Pancreas (tissue), 10 donors: ENCODE data around the gene FADS3. TPM values are rescaled to one million over a fixed set of nuclear protein-coding genes. Genes with fewer than 3 reads are reported as not detected.

ENCODE experiments used
- ATAC-seq, 4 donors: fragments of 200-7000 bp; cut with Tn5 transposase; one replicate each; pipeline versions ENCODE4 v1.8.0 to v1.9.1; 2020; ENCODE audit warnings: mild to moderate bottlenecking in 4 of 4, moderate library complexity in 4 of 4
- DNase-seq, 6 donors: peaks; one replicate each; pipeline ENCODE4 v3.0.0-alpha.2; 2020
- FAIRE-seq: peaks from 2 replicates; lab custom pipeline; 2012; peaks lifted over from hg19 to GRCh38; lab: Jason Lieb, UNC
- H3K27ac ChIP-seq, 4 donors: fragments of 200-600 bp; sonication (generic); 1 replicate in 3 of 4; 2 replicates in 1 of 4; pipeline versions ENCODE4 v1.5.0 to v1.8.0; 2020
- H3K27me3 ChIP-seq, 4 donors: fragments of 200-600 bp; one replicate each; pipeline ENCODE4 v1.8.0; 2021
- H3K36me3 ChIP-seq, 3 donors: fragments of 200-600 bp; sonication (generic) in 1 of 3; one replicate each; pipeline versions ENCODE4 v1.5.0 to v1.8.0; 2020 to 2021
- H3K4me1 ChIP-seq, 3 donors: fragments of 200-600 bp; one replicate each; pipeline ENCODE4 v1.8.0; 2021
- H3K4me3 ChIP-seq, 4 donors: fragments of 200-600 bp; sonication (generic) in 2 of 4; one replicate each; pipeline versions ENCODE4 v1.5.0 to v1.8.0; 2020 to 2021
- H3K9me3 ChIP-seq, 4 donors: fragments of 200-600 bp; one replicate each; pipeline ENCODE4 v1.8.0; 2021
- CTCF ChIP-seq, 4 donors: fragments of 200-600 bp; sonication (generic) in 3 of 4; IDR thresholded peaks; one replicate each; pipeline versions ENCODE4 v1.5.0 to v1.8.0; 2021; ENCODE audit warnings: antibody characterized with exemption in 4 of 4
- WGBS, 2 donors: extraction: QIAGEN DNeasy Blood & Tissue Kit; methylation state at CpG; one replicate each; pipeline ENCODE4 v1.1.7; 2013; 5-methylcytosine and 5-hydroxymethylcytosine counted together
- intact Hi-C, 3 donors: fragments of 100-400 bp; cut with DNase I; formaldehyde crosslinking; loops; one replicate each; pipeline versions ENCODE4 v1.11.1 to v1.14.2; 2022
- polyA plus RNA-seq, 2 donors: library from polyadenylated mRNA; stranded (reverse); fragments of 200-250 nt; gene quantifications; one replicate each; pipeline ENCODE4 v1.2.3, GENCODE V29; 2013
- total RNA-seq, 6 donors: library from RNA; stranded (reverse); fragmentation: NEBNext Ultra II Directional in 4 of 6; extraction: Animal tissue kit (Norgen Biotek cat#: 25700) in 4 of 6; gene quantifications; one replicate each; pipeline versions ENCODE4 v1.2.1 to v1.2.4, GENCODE V29; 2021 to 2023
- donor health status: healthy with polysubstance abuse.
- donor health status: DM: no; HTN: no; CAD: no; lungs with moderate emphysema.
- donor health status: DM: no; HTN: no; CAD: no.
- donor health status: control.
- donor health status: control.
- donor health status: Bipolar disorder and iron deficiency.
- donor health status: DM: yes; HTN: yes; CAD: no.
- donor health status: DM: no; HTN: no; CAD: no.
- donor health status: DM: no; HTN: no; CAD: no.
- donor health status: DM: yes; HTN: yes; CAD: no.

Gene FADS3
- total and polyA plus RNA-seq, 8 donors = 11.2 to 42.7 (median 19.9) TPM

- intact Hi-C loops = no loop called here
- FAIRE-seq = no peak
- WGBS, 2 donors = 95% methylated on average over 8 of the region's 8 CpGs
Measured at GRCh38 chr11:61836193-61836592, 55.2 kb downstream of the FADS3 start.

DNA sequence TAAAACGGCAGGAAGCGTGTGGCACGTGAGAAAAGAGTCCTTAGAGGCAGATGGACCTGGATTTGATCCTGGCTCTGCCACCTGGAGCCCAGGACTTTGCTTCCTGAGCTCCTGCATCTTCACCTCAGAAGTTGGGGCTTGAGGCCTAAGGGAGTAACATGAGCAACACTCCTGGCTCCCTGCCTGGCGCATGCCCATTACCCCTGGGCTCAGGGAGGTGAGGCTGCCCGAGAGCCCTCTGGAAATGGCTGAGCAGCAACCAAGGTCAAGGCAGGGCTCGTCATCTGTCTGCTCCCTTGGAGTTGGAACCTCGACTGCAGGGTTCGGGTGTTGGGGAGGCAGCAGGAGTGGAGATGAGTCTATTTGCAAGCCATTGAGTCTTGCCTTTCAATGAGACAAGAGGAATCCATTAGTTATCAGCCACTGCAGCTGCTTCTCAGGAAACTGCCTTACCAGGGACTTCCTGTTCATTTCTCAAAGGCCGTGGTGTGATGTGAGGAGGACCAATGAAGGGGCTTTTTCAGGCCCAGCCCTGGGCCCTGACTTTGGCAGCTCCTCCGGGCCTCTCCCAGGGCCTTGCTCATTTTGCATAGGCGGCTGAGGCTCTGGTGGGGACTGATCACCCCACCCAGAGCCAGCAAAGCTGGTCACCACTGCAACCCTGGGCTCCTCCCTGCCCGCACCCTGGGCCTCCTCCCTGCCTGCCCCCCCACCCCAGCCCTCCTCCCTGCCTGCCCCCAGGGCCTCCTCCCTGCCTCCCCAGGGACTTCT lies 56.9 kb downstream of the FADS3 start:
- peak overlapping the region in 1 of 4 donors; percentile 4 for H3K27ac ChIP-seq
- intact Hi-C loops = no loop called here
- WGBS, 2 donors = 60 to 70% methylated on average over 11 to 12 of the region's 12 CpGs
- no peak for TF ChIP-seq CTCF (IDR thresholded peaks at IDR 0.05)
- peaks cover 0 to under 1% (median 0%) of the 10 kb centered on the region in 3 donors for H3K4me1 ChIP-seq
- no peaks in the 10 kb centered on the region for H3K36me3 ChIP-seq
- ATAC-seq = peak in 3 of 4 donors; percentile 53 to 63 (median 59)
- H3K9me3 ChIP-seq = no peaks in the 10 kb centered on the region
- DNase-seq = no peak
- no peaks in the 10 kb centered on the region for H3K27me3 ChIP-seq
- FAIRE-seq = no peak
- no peak overlapping the region for H3K4me3 ChIP-seq

More at GRCh38 chr11:61836193-61836592, 55.2 kb downstream of the FADS3 start:
- ATAC-seq = no peak
- Histone ChIP-seq H3K36me3 (no peaks in the 10 kb centered on the region), H3K27me3 (no peaks in the 10 kb centered on the region), H3K9me3 (no peaks in the 10 kb centered on the region), H3K4me1 (no peaks in the 10 kb centered on the region), H3K27ac (no peak overlapping the region), H3K4me3 (no peak overlapping the region)
- no peak for TF ChIP-seq CTCF (IDR thresholded peaks at IDR 0.05)
- DNase-seq = no peak

- peak overlapping the region in 1 of 4 donors; percentile 4 for H3K27ac ChIP-seq
- H3K4me1 ChIP-seq = peaks cover 0 to 2% (median 0%) of the 10 kb centered on the region in 3 donors
- no peaks in the 10 kb centered on the region for H3K9me3 ChIP-seq
- ATAC-seq (no peak), FAIRE-seq (no peak), DNase-seq (peak in 1 of 6 donors; percentile 13)
- no peak overlapping the region for H3K4me3 ChIP-seq
- no peaks in the 10 kb centered on the region for H3K36me3 ChIP-seq
- no peaks in the 10 kb centered on the region for H3K27me3 ChIP-seq
- no peak for TF ChIP-seq CTCF (IDR thresholded peaks at IDR 0.05)
- intact Hi-C loops = no loop called here
- WGBS, 2 donors = 93 to 95% methylated on average over 12 of the region's 12 CpGs
Measured at GRCh38 chr11:61833926-61834277, 57.4 kb downstream of the FADS3 start.

DNA sequence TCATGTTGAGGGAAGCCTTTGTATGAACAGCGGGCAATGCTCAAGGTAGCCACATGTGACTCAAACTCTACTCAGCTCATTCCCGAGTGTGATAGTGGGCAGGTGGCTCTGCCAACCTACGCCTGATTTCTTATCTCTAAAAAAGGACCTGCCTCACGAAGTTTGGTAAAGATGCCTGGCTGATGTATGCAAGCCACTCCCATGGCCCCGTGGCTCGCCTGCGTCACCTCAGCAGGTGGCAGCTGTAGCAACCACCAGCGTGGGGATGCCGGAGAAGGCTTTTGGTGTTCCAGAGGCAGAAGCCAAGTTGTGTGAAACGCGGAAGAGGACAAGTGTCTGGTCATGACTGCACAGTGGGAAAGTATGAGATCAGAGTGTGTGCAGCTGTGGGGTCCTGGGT lies 57.9 kb downstream of the FADS3 start:
- Histone ChIP-seq H3K4me3 (no peak overlapping the region), H3K9me3 (no peaks in the 10 kb centered on the region), H3K27me3 (no peaks in the 10 kb centered on the region), H3K36me3 (no peaks in the 10 kb centered on the region), H3K27ac (no peak overlapping the region), H3K4me1 (peaks cover 0 to 2% (median under 1%) of the 10 kb centered on the region in 3 donors)
- intact Hi-C loops = no loop called here
- DNase-seq (peak in 2 of 6 donors; percentile 0 to 10), FAIRE-seq (no peak), ATAC-seq (no peak)
- no peak for TF ChIP-seq CTCF (IDR thresholded peaks at IDR 0.05)
- 78% methylated on average over 11 of the region's 11 CpGs for WGBS, 2 donors

- DNase-seq (peak in 1 of 6 donors; percentile 38), ATAC-seq (no peak), FAIRE-seq (no peak)
- Histone ChIP-seq H3K4me3 (no peak overlapping the region), H3K27me3 (no peaks in the 10 kb centered on the region), H3K27ac (no peak overlapping the region), H3K4me1 (peaks cover 0 to 5% (median 2%) of the 10 kb centered on the region in 3 donors), H3K9me3 (no peaks in the 10 kb centered on the region), H3K36me3 (no peaks in the 10 kb centered on the region)
- intact Hi-C loops = no loop called here
- TF ChIP-seq CTCF (IDR thresholded peaks at IDR 0.05) = no peak
- WGBS, 2 donors = 54 to 57% methylated on average over 7 of the region's 7 CpGs
Measured at GRCh38 chr11:61832754-61833153, 58.6 kb downstream of the FADS3 start.
